ENCODE results near the gene DLX4. TPM values are rescaled to one million over a fixed set of nuclear protein-coding genes. Genes with fewer than 3 reads are reported as not detected.

Gene DLX4
- total RNA-seq, 1 experiment from 2014 or later = 0.44 TPM

- intact Hi-C loops (cut with micrococcal nuclease) = no loop called here
Observed at GRCh38 chr17:49986396-49987289, 17.7 kb downstream of the DLX4 start.

GRCh38 chr17:49987290-49987585 lies 18.2 kb downstream of the DLX4 start:
- Histone ChIP-seq H3F3A (ENCODE audit: low read length, unreplicated experiment) (no peaks in the 10 kb centered on the region), H3K4me2 (ENCODE audit: low read length) (no peak overlapping the region), H3K27me3 (ENCODE audit: low read length) (no peaks in the 10 kb centered on the region), H3K9ac (ENCODE audit: low read length) (no peak overlapping the region), H3K79me2 (ENCODE audit: low read length) (no peaks in the 10 kb centered on the region), H3K27ac (ENCODE audit: low read length) (no peak overlapping the region), H3K36me3 (ENCODE audit: low read depth, low read length) (no peaks in the 10 kb centered on the region), H2AFZ (ENCODE audit: low read length) (no peak overlapping the region), H3K9me2 (replicated peaks; ENCODE audit: low read length) (no peaks in the 10 kb centered on the region), H3K4me1 (ENCODE audit: insufficient read depth, low read length) (peaks cover 8% of the 10 kb centered on the region), H3K9me3 (ENCODE audit: low read length) (no peaks in the 10 kb centered on the region), H4K20me1 (ENCODE audit: low read length) (no peaks in the 10 kb centered on the region), H3K4me3 (ENCODE audit: low read length) (no peak overlapping the region)
- CTCF ChIA-PET = interaction anchor here (1.0 to 1.2 kb wide), 2 partner anchors 10 to 11 kb away, joined by 4 to 10 read pairs; no protein-coding TSS in a partner anchor
- intact Hi-C loops (cut with micrococcal nuclease) = no loop called here
- ATAC-seq (no peak), DNase-seq (no peak)
- BruUV-seq (replicated peaks) = no TSS peak
- TF ChIP-seq EZH2 (IDR thresholded peaks at IDR 0.05; ENCODE audit: low read length, unreplicated experiment) (no peak), CTCF (conservative IDR thresholded peaks at IDR 0.05; ENCODE audit: low read depth, low read length) (no peak), EZH2phosphoT487 (IDR thresholded peaks at IDR 0.05; ENCODE audit: borderline replicate concordance, low read length) (no peak)
- POLR2A ChIA-PET (ENCODE audit: unreplicated experiment) = no interaction called here

More at GRCh38 chr17:49986396-49987289, 17.7 kb downstream of the DLX4 start:
- H3K9ac ChIP-seq (ENCODE audit: low read length) = no peak overlapping the region
- H3K9me2 ChIP-seq (replicated peaks; ENCODE audit: low read length) = no peaks in the 10 kb centered on the region
- no peak overlapping the region for H3K4me3 ChIP-seq (ENCODE audit: low read length)
- BruUV-seq (replicated peaks) = no TSS peak
- DNase-seq (no peak), ATAC-seq (no peak)
- ChIA-PET CTCF (interaction anchor here (0.6 kb wide), 1 partner anchor 43 kb away, joined by 4 read pairs; no protein-coding TSS in a partner anchor), POLR2A (ENCODE audit: unreplicated experiment) (no interaction called here)
- H2AFZ ChIP-seq (ENCODE audit: low read length) = no peak overlapping the region
- H3K27me3 ChIP-seq (ENCODE audit: low read length) = no peaks in the 10 kb centered on the region
- H3K79me2 ChIP-seq (ENCODE audit: low read length) = no peaks in the 10 kb centered on the region
- H3F3A ChIP-seq (ENCODE audit: low read length, unreplicated experiment) = no peaks in the 10 kb centered on the region
- H3K27ac ChIP-seq (ENCODE audit: low read length) = no peak overlapping the region
- no peaks in the 10 kb centered on the region for H4K20me1 ChIP-seq (ENCODE audit: low read length)
- H3K4me1 ChIP-seq (ENCODE audit: insufficient read depth, low read length) = peaks cover 8% of the 10 kb centered on the region
- no peak overlapping the region for H3K4me2 ChIP-seq (ENCODE audit: low read length)
- no peaks in the 10 kb centered on the region for H3K9me3 ChIP-seq (ENCODE audit: low read length)
- H3K36me3 ChIP-seq (ENCODE audit: low read depth, low read length) = no peaks in the 10 kb centered on the region
- TF ChIP-seq CTCF (conservative IDR thresholded peaks at IDR 0.05; ENCODE audit: low read depth, low read length) (no peak), EZH2phosphoT487 (IDR thresholded peaks at IDR 0.05; ENCODE audit: borderline replicate concordance, low read length) (no peak), EZH2 (IDR thresholded peaks at IDR 0.05; ENCODE audit: low read length, unreplicated experiment) (no peak)
